ENCODE data around the gene MYO1B.

DNA sequence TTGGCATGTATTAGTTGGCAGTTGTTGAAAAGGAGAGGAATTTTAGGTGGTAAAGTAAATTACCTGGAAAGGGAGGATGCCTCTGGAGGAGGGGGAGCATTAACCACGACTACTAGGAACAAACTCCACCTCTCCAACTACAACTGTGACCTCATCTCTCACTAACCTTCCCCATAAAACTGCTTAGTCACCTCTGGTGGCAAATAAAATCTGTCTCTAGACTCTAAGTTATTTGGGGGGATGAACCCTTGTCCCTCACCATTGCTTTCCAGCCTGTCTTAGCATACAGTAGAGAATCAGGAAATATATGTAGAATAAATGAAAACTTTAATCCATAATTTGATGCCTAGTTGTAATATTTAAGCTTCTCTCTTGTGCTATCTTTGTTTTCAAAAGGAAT is 27.6 kb upstream of the MYO1B start:
- TF ChIP-seq, protein P1, sequence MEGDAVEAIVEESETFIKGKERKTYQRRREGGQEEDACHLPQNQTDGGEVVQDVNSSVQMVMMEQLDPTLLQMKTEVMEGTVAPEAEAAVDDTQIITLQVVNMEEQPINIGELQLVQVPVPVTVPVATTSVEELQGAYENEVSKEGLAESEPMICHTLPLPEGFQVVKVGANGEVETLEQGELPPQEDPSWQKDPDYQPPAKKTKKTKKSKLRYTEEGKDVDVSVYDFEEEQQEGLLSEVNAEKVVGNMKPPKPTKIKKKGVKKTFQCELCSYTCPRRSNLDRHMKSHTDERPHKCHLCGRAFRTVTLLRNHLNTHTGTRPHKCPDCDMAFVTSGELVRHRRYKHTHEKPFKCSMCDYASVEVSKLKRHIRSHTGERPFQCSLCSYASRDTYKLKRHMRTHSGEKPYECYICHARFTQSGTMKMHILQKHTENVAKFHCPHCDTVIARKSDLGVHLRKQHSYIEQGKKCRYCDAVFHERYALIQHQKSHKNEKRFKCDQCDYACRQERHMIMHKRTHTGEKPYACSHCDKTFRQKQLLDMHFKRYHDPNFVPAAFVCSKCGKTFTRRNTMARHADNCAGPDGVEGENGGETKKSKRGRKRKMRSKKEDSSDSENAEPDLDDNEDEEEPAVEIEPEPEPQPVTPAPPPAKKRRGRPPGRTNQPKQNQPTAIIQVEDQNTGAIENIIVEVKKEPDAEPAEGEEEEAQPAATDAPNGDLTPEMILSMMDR (IDR thresholded peaks at IDR 0.05 in 2 of 3, conservative IDR thresholded peaks at IDR 0.05 in 1 of 3; ENCODE audit: control insufficient read depth in 2 of 3, extremely low read depth in 1 of 3, insufficient read depth in 1 of 3, low read depth in 3 of 3, low read length in 3 of 3), result no peak
- TF ChIP-seq, protein P2, sequence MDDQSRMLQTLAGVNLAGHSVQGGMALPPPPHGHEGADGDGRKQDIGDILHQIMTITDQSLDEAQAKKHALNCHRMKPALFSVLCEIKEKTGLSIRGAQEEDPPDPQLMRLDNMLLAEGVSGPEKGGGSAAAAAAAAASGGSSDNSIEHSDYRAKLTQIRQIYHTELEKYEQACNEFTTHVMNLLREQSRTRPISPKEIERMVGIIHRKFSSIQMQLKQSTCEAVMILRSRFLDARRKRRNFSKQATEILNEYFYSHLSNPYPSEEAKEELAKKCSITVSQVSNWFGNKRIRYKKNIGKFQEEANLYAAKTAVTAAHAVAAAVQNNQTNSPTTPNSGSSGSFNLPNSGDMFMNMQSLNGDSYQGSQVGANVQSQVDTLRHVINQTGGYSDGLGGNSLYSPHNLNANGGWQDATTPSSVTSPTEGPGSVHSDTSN (IDR thresholded peaks at IDR 0.05; ENCODE audit: insufficient replicate concordance, low read depth, low read length), result no peak
- TF ChIP-seq, protein P3, sequence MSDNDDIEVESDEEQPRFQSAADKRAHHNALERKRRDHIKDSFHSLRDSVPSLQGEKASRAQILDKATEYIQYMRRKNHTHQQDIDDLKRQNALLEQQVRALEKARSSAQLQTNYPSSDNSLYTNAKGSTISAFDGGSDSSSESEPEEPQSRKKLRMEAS (IDR thresholded peaks at IDR 0.05; ENCODE audit: low read depth, low read length), result no peak
- TF ChIP-seq CEBPB (IDR thresholded peaks at IDR 0.05; ENCODE audit: borderline replicate concordance in 1 of 2, low read depth in 2 of 2, low read length in 2 of 2) (no peak), EP300 (IDR thresholded peaks at IDR 0.05; ENCODE audit: borderline replicate concordance in 1 of 2, control insufficient read depth in 1 of 2, low read depth in 2 of 2, low read length in 2 of 2) (no peak), GABPA (IDR thresholded peaks at IDR 0.05; ENCODE audit: low read depth) (no peak), ZNF384 (IDR thresholded peaks at IDR 0.05; ENCODE audit: borderline replicate concordance, low read depth, low read length) (no peak)

All from GM12878 (cell line).